Panc1 (cell line): Measurements from ENCODE around the gene HAGH. TPM values are rescaled to one million over a fixed set of nuclear protein-coding genes. Genes with fewer than 3 reads are reported as not detected.
A peak's percentile ranks its signal among the peaks of the same experiment; 100 is the strongest.
"Not testable (repeated sequence)": the region's sequence is repeated elsewhere in the genome, so short reads cannot be mapped to it uniquely, and the experiment has no call there.

ENCODE experiments used
- ATAC-seq: fragments of 200-7000 bp; cut with Tn5 transposase; 2 replicates; pipeline ENCODE4 v1.9.1; 2020; ENCODE audit warnings: mild to moderate bottlenecking, moderate library complexity
- Bru-seq: library from RNA; stranded (reverse); fragments of 400-500 nt; gene quantifications from one replicate; lab custom pipeline; 2021; lab: Mats Ljungman, UMichigan
- BruChase-seq, 2 experiments: library from RNA; stranded (reverse); fragments of 400-500 nt; gene quantifications; one replicate each; lab custom pipeline; 2021; lab: Mats Ljungman, UMichigan
- BruUV-seq: library from RNA; stranded (reverse); fragments of 400-500 nt; replicated peaks from 2 replicates; lab custom pipeline; 2021; lab: Mats Ljungman, UMichigan
- CTCF ChIA-PET: fragments of 300-600 bp; sonication (Branson Sonifier 250); formaldehyde crosslinking; loops from one replicate; lab custom pipeline; 2022; ENCODE audit warnings: antibody characterized with exemption; lab: Charles Lee
- POLR2A ChIA-PET: fragments of 300-600 bp; sonication (Branson Sonifier 250); formaldehyde crosslinking; loops from one replicate; lab custom pipeline; 2022; ENCODE audit warnings: antibody characterized with exemption; lab: Charles Lee
- DNase-seq: peaks from one replicate; pipeline ENCODE4 v3.0.0-alpha.2; 2010; ENCODE audit warnings: low read depth, low spot score
- H3K27ac ChIP-seq: 2 replicates; pipeline ENCODE4 v1.5.1; 2011; ENCODE audit warnings: mild to moderate bottlenecking, low read length, inconsistent platforms
- H3K27me3 ChIP-seq: fragments of 200-500 bp; sonication (Bioruptor generic); 2 replicates; pipeline ENCODE4 v1.6.0; 2014; ENCODE audit warnings: low read length, inconsistent platforms; ENCODE audit not compliant: control insufficient read depth, insufficient read depth
- H3K36me3 ChIP-seq: fragments of 200-500 bp; sonication (Bioruptor generic); 2 replicates; pipeline ENCODE4 v1.5.1; 2014; ENCODE audit warnings: inconsistent platforms, mild to moderate bottlenecking, low read length, moderate library complexity; ENCODE audit not compliant: control insufficient read depth, insufficient read depth
- H3K4me1 ChIP-seq: 2 replicates; pipeline ENCODE4 v1.5.1; 2011; ENCODE audit warnings: inconsistent platforms, mild to moderate bottlenecking, low read length, moderate library complexity; ENCODE audit not compliant: control insufficient read depth, insufficient read depth
- H3K4me3 ChIP-seq, 2 experiments: 2 replicates each; pipeline ENCODE4 v1.5.1; 2011 to 2012; ENCODE audit warnings: low read depth in 2 of 2, low read length in 2 of 2, mild to moderate bottlenecking in 2 of 2, inconsistent platforms in 1 of 2, moderate library complexity in 1 of 2
- H3K9me3 ChIP-seq: fragments of 200-500 bp; sonication (Bioruptor generic); 2 replicates; pipeline ENCODE4 v1.5.1; 2014; ENCODE audit warnings: low read depth, mild to moderate bottlenecking, inconsistent platforms, low read length, moderate library complexity; ENCODE audit not compliant: control insufficient read depth, insufficient read depth
- CTCF ChIP-seq: fragments of 450-650 bp; IDR thresholded peaks from 2 replicates; pipeline ENCODE4 v1.5.1; 2017; ENCODE audit warnings: mild to moderate bottlenecking
- POLR2AphosphoS5 ChIP-seq: IDR thresholded peaks from 2 replicates; pipeline ENCODE4 v1.6.1; 2012; ENCODE audit warnings: mild to moderate bottlenecking, low read depth, low read length, moderate library complexity
- SIN3A ChIP-seq: IDR thresholded peaks from 2 replicates; pipeline ENCODE4 v1.6.1; 2012; ENCODE audit warnings: low read depth, mild to moderate bottlenecking, low read length, moderate library complexity, borderline replicate concordance; ENCODE audit not compliant: insufficient read depth
- TCF7L2 ChIP-seq: IDR thresholded peaks from 2 replicates; pipeline ENCODE4 v1.6.1; 2011; ENCODE audit warnings: mild to moderate bottlenecking, low read depth, low read length, inconsistent platforms
- in situ Hi-C: cut with HindIII; loops from 2 replicates; pipeline ENCODE4 v1.10.0; 2016; ENCODE audit warnings: low sequenced_read_pairs, low pct_unique_long_range_greater_than_20kb
- intact Hi-C: fragments of 100-400 bp; cut with micrococcal nuclease; formaldehyde crosslinking; loops from one replicate; pipeline ENCODE4 v1.10.0; 2022; ENCODE audit not compliant: unreplicated experiment
- long read RNA-seq: library from polyadenylated mRNA; unstranded; transcript quantifications from one replicate; pipeline ENCODE4 v2.0.0, GENCODE V29; 2021; ENCODE audit not compliant: unreplicated experiment
- polyA plus RNA-seq: library from polyadenylated mRNA; unstranded; fragments of >200 nt; gene quantifications from one replicate; pipeline ENCODE4 v1.2.1, GENCODE V29; 2012; ENCODE audit warnings: missing spikeins; ENCODE audit not compliant: insufficient read length
- total RNA-seq: library from RNA; stranded (reverse); gene quantifications from one replicate; pipeline ENCODE4 v1.2.1, GENCODE V29; 2021; ENCODE audit not compliant: unreplicated experiment
- TF ChIP-seq, protein P1 (sequence below), 2 experiments: IDR thresholded peaks; 2 replicates each; pipeline ENCODE4 v1.6.1; 2011 to 2012; ENCODE audit warnings: low read depth in 2 of 2, control low read depth in 1 of 2, low read length in 1 of 2, mild to moderate bottlenecking in 1 of 2, moderate library complexity in 1 of 2; ENCODE audit not compliant: insufficient read depth in 1 of 2

Gene HAGH
- 58.9 TPM for total RNA-seq
- polyA plus RNA-seq: 121 TPM
- Bru-seq, nascent RNA: percentile 55 among the genes with signal in this experiment
- percentile 50 among the genes with signal in this experiment for BruChase-seq, experiment 1, labeled RNA remaining after a 2-hour chase
- percentile 58 among the genes with signal in this experiment for BruChase-seq, experiment 2, labeled RNA remaining after a 6-hour chase
- long read RNA-seq, transcript HAGH-202 (9 exons, 2,984 nt): major isoform, 23 of 86 reads
- long read RNA-seq, partial matches to known transcripts: 43 of 86 reads
- long read RNA-seq, other reads (novel, unspliced or antisense): 14 of 86 reads

- DNase-seq (peak; percentile 85), ATAC-seq (peak; percentile 93)
- Histone ChIP-seq H3K36me3 (peaks cover 8% of the 10 kb centered on the region; the same call in 1 of the 2 replicates), H3K4me3 (peak within 1 kb of the TSS; percentile 99 to 100), H3K27ac (peak within 1 kb of the TSS; percentile 96), H3K4me1 (peaks cover 17% of the 10 kb centered on the region), H3K9me3 (no peaks in the 10 kb centered on the region), H3K27me3 (no peaks in the 10 kb centered on the region)
- BruUV-seq: no TSS peak
- peak; percentile 97 for TF ChIP-seq SIN3A
- TF ChIP-seq, protein P1, sequence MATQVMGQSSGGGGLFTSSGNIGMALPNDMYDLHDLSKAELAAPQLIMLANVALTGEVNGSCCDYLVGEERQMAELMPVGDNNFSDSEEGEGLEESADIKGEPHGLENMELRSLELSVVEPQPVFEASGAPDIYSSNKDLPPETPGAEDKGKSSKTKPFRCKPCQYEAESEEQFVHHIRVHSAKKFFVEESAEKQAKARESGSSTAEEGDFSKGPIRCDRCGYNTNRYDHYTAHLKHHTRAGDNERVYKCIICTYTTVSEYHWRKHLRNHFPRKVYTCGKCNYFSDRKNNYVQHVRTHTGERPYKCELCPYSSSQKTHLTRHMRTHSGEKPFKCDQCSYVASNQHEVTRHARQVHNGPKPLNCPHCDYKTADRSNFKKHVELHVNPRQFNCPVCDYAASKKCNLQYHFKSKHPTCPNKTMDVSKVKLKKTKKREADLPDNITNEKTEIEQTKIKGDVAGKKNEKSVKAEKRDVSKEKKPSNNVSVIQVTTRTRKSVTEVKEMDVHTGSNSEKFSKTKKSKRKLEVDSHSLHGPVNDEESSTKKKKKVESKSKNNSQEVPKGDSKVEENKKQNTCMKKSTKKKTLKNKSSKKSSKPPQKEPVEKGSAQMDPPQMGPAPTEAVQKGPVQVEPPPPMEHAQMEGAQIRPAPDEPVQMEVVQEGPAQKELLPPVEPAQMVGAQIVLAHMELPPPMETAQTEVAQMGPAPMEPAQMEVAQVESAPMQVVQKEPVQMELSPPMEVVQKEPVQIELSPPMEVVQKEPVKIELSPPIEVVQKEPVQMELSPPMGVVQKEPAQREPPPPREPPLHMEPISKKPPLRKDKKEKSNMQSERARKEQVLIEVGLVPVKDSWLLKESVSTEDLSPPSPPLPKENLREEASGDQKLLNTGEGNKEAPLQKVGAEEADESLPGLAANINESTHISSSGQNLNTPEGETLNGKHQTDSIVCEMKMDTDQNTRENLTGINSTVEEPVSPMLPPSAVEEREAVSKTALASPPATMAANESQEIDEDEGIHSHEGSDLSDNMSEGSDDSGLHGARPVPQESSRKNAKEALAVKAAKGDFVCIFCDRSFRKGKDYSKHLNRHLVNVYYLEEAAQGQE (IDR thresholded peaks at IDR 0.05; ENCODE audit: insufficient read depth in 1 of 2, low read depth in 2 of 2, low read length in 1 of 2): peak in 1 of 2 experiments; percentile 70; a peak in 1 of 4 replicates
- 0 out of 2 replicates have a peak, but pooled peaks have one; percentile 44 for TF ChIP-seq TCF7L2
- no peak for TF ChIP-seq CTCF
- peak; percentile 83 for TF ChIP-seq POLR2AphosphoS5
- ChIA-PET POLR2A (interaction anchor here (0.6 kb wide), 2 partner anchors 29 to 144 kb away, joined by 3 to 5 read pairs; no protein-coding TSS in a partner anchor), CTCF (interaction anchor here (0.6 kb wide), 2 partner anchors 11 to 241 kb away, joined by 3 to 8 read pairs; no protein-coding TSS in a partner anchor)
- in situ Hi-C loops (no loop called here), intact Hi-C loops (no loop called here)
Measured at GRCh38 chr16:1826691-1827573, at the start of gene HAGH, which contains the start of gene FAHD1. TSS of gene HAGH (minus strand) at chr16:1826825. CDS start at chr16:1826787, 38 bp downstream. TSS of gene FAHD1 (plus strand) at chr16:1827206. CDS start at chr16:1827239, 33 bp downstream.

GRCh38 chr16:1876066-1876465, 49.4 kb upstream of the HAGH start:
- DNase-seq, H3K36me3 ChIP-seq, H3K4me3 ChIP-seq, POLR2A ChIA-PET, H3K27me3 ChIP-seq, ATAC-seq, in situ Hi-C loops, H3K27ac ChIP-seq, intact Hi-C loops, BruUV-seq, H3K9me3 ChIP-seq: not testable (repeated sequence)
- CTCF ChIA-PET: interaction anchor here (0.6 kb wide), 1 partner anchor 11 kb away, joined by 3 read pairs; no protein-coding TSS in a partner anchor
- peaks cover 13% of the 10 kb centered on the region for H3K4me1 ChIP-seq
